Measurements from ENCODE around the gene MTOR.
"Not testable (repeated sequence)": the region's sequence is repeated elsewhere in the genome, so short reads cannot be mapped to it uniquely, and the experiment has no call there.

MTOR gene

GRCh38 chr1:11100149-11100493, 162.2 kb downstream of the MTOR start:
- DNase-seq: no peak

- peak; percentile 86 for DNase-seq
Observed at GRCh38 chr1:11099310-11100148, 162.8 kb downstream of the MTOR start, which contains the start of gene EXOSC10. EXOSC10 (minus strand) TSS chr1:11099869; CDS start chr1:11099831, 38 bp downstream.

- no peak for DNase-seq
Observed at GRCh38 chr1:11098931-11099309, 163.4 kb downstream of the MTOR start.

GRCh38 chr1:11083784-11084183, 178.6 kb downstream of the MTOR start:
- DNase-seq: not testable (repeated sequence)

- no peak for DNase-seq
Observed at GRCh38 chr1:11080931-11081330, 181.4 kb downstream of the MTOR start.

- no peak for DNase-seq
Observed at GRCh38 chr1:11078631-11079030, 183.7 kb downstream of the MTOR start.

- not testable (repeated sequence) for DNase-seq
Observed at GRCh38 chr1:11073398-11073797, 189.0 kb downstream of the MTOR start.

- DNase-seq: no peak
Observed at GRCh38 chr1:11072216-11072917, 190.0 kb downstream of the MTOR start.

- no peak for DNase-seq
Observed at GRCh38 chr1:11071463-11072215, 190.7 kb downstream of the MTOR start.

GRCh38 chr1:11070876-11071275, 191.5 kb downstream of the MTOR start:
- DNase-seq: no peak

- no peak for DNase-seq
Observed at GRCh38 chr1:11068600-11069473, 193.5 kb downstream of the MTOR start.

- no peak for DNase-seq
Observed at GRCh38 chr1:11067716-11068599, 194.4 kb downstream of the MTOR start.

GRCh38 chr1:11065796-11066195, 196.6 kb downstream of the MTOR start:
- no peak for DNase-seq

GRCh38 chr1:11064942-11065341, 197.4 kb downstream of the MTOR start:
- no peak for DNase-seq

GRCh38 chr1:11063937-11064537, 198.3 kb downstream of the MTOR start:
- DNase-seq: not testable (repeated sequence)

- no peak for DNase-seq
Observed at GRCh38 chr1:11062965-11063401, 199.4 kb downstream of the MTOR start.

GRCh38 chr1:11061652-11062365, 200.5 kb downstream of the MTOR start:
- DNase-seq: no peak

- peak; percentile 92 for DNase-seq
Observed at GRCh38 chr1:11059968-11060830, 202.2 kb downstream of the MTOR start, which contains the start of gene SRM. SRM (minus strand) TSS chr1:11060018; CDS start chr1:11059943, 75 bp downstream.
